Measurements from ENCODE around the gene YARS1.

YARS1 gene

GRCh38 chr1:32766328-32766972 is 50.7 kb downstream of the YARS1 start:
- no peak for DNase-seq (ENCODE audit: low read depth in 1 of 2, low spot score in 1 of 2)

DNA sequence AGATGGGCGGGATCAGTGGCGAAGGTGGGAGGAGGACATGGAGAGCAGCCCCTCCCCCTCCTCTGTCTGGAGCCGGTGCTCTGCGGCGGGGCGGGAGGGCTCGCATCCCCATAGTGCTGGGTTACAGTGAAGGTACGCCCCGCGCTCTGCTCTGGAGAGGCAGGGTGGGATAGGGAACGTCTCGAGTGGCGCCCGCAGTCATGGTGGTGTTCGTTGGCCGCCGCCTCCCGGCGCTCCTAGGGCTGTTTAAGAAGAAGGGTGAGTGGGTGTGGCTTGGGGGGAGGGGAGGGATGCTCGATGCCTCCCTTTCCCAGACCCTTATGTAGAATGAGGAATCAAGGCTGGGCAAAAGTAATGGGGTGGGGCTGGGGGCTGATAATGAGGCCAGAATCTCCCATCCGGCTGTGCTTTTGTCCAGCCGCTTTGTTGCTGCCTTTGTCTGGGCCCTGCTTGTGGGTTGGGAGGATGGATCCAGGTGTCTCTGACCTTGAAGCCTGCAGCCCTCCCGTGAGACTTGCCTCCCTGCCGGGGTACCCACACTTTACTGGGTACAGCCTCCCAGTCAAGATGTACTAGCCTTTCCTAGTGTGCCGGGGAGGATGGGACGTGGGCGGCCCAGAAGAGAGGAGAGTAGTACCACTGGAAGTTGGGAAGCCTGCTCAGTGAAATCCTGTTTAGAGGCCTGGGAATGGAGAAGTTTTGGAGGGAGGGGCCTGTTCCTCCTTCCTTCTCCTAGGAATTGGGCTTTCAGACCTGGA is 51.4 kb downstream of the YARS1 start:
- no peak for DNase-seq (ENCODE audit: low read depth in 1 of 2, low spot score in 1 of 2)

DNA sequence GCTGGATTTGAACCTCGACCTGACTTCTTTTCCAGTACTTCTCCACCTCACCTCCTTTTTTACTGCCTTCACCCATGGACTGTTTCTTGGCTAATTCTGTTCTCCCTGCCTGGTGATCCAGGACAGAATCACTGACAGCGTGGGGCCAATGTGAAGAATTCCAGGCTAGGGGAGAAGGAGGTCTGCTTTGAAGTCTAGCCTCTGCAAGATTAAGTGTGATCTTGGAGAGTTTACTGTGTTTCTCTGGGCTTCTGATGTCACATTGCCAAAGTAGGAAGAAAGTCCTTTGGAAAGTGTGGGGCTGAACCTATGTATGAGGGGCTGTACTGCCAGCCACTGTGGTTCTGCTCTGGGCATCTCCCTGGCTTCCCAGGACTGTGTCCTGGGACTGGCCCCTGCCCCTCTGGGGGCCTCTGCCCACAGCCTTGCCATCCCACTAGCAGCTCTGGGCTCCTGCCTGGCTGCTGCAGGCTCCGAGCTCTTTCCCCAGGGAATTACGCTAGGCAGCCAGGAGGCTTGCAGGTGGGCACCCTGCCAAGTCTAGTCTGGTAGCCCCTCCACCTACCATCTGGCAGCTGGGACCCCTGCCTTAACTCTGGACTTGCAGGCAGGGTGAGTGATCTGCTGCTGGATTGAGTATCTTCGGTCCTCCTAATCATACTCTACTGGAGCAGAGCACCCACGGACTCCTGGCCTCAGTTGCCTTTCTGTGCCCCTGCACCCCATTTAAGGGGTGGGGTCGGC is 52.2 kb downstream of the YARS1 start:
- no peak for DNase-seq (ENCODE audit: low read depth in 1 of 2, low spot score in 1 of 2)

DNA sequence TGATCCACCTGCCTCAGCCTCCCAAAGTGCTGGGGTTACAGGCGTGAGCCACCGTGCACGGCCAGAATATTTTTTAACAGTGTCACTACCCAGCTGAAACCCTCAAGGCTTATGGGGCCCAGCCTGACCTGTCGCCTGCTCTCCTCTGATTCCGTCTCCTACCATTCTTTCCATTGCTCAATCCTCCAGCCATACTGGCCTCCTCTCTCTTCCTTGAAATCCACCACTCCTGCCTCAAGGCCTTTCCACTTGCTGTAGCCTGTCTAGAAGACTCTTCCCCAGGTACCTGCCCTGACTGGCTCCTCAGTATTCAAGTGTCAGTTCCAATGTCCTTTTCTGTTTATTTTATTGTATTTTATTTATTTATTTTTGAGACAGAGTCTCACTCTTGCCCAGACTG is 53.9 kb downstream of the YARS1 start:
- DNase-seq (ENCODE audit: low read depth in 1 of 2, low spot score in 1 of 2) = no peak

GRCh38 chr1:32761936-32762335 is 55.2 kb downstream of the YARS1 start:
- DNase-seq (ENCODE audit: low read depth in 1 of 2, low spot score in 1 of 2) = no peak

GRCh38 chr1:32761253-32761877 is 55.8 kb downstream of the YARS1 start:
- peak in 1 of 2 donors; percentile 16 for DNase-seq (ENCODE audit: low read depth in 1 of 2, low spot score in 1 of 2)

- no peak for DNase-seq (ENCODE audit: low read depth in 1 of 2, low spot score in 1 of 2)
Observed at GRCh38 chr1:32759997-32760623, 57.0 kb downstream of the YARS1 start.

- DNase-seq (ENCODE audit: low read depth in 1 of 2, low spot score in 1 of 2) = no peak
Observed at GRCh38 chr1:32759521-32759981, 57.6 kb downstream of the YARS1 start.

GRCh38 chr1:32758795-32759430 is 58.2 kb downstream of the YARS1 start:
- no peak for DNase-seq (ENCODE audit: low read depth in 1 of 2, low spot score in 1 of 2)

DNA sequence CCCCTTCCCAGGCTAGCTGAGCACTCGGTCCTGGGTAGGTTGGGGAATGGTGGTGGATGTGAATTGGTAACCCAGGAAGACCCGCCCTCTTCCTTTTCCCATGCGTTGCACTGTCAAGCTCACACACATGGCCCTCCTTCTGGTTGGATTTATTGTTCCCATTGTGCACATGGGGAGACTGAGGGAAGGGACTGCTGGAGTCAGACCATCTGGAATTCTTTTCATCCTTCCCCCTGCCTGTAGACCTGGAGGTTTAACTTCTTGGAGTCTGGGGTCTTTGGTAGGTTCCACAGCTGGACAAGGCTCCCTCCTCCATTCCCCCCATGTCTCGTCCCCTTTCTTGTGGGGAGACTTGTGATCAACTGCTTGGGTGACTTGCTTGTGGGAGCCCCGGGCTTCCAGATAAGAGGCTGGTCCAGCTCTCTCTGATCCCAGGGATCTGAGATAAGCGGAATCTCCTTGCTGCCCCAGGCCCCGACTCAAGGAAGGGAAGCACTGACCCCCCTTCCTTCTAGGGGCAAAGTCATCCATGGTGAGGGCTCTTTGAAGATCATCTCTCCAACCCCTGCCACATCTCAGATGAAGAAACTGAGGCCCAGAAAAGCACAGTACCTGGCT is 58.9 kb downstream of the YARS1 start:
- DNase-seq (ENCODE audit: low read depth in 1 of 2, low spot score in 1 of 2) = no peak

DNA sequence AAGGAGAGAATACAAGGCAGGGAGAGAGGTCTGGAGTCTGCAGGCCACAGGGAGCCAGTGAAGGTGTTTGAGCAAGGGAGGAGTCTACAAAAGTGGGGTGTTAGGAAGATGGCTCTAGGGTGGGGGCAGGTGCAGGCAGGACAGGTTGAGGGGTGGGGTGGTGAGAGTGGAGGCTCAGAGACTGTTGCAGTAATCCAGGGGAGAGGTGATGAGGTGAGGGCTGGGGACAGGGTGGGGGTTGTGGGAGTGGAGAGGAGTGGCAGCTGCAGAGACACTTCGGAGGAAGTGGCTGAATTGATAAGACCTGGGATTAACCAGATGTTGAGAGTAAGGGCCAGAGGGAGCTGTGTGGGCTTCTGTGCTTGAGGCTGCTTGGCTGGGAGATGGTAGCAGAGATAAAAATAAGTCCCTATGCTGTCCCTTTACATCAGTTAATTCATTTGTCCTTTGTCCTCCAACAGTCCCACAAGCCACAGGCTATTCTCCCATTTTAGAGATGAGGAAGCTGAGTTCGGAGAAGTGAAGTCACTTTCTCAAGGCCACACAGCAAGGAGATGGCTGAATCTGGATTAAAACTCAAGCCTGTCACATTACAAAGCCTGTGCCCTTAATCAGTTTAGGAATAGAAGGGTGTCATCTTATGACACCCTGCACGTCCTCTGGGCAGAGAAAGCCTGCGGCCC is 59.8 kb downstream of the YARS1 start:
- DNase-seq (ENCODE audit: low read depth in 1 of 2, low spot score in 1 of 2) = no peak

DNA sequence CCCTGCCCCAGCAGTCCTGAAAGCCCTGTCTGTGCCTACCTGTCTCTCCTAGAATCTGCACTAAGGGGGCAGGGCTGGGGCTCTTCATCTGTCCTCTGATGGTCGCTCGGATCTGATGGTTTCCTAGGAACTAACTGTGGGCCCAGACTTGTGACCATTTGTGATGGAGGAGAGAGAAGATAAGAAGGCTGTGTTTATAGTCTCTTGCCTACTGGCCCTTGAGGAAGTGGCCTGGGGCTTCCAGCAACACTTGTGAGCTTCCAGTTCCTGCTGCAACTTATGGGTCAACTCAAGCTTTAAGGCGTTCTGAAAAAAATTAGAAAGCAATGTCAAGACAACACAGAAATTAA is 61.4 kb downstream of the YARS1 start:
- DNase-seq (ENCODE audit: low read depth in 1 of 2, low spot score in 1 of 2) = no peak

DNA sequence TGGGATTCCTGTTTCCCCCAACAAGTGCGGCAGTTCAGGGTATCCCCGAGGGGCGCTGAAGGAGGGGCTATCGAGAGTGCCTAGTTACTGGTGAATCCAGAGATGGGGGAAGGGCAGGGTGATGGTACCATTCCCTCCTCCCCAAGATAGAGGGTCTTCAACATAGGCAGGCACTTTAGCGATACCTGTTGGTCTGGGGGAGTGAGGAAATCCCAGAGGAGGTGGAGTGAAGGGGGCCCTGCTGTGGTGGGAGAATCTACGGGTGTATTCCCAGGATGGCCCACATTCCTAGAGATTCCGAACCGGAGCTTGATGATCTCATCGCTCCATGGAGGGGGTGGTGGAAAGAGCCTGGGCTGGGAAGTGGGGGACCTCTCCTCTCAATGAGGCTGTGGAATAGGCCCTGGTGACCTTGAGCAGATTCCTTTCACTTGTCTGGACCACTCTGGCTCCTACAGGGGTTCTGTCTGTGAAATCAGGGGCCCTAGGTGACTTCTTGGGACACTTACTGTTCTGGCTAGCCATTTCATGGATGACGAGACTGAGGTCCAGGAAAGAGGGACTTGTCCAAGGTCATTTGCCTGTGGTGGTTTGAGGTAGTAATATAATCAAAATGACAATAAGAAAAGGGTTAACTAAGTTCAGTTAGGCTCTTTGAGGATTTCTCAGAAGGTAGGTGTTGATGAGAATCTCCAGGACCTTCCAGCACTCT is 61.9 kb downstream of the YARS1 start:
- DNase-seq (ENCODE audit: low read depth in 1 of 2, low spot score in 1 of 2) = no peak

DNA sequence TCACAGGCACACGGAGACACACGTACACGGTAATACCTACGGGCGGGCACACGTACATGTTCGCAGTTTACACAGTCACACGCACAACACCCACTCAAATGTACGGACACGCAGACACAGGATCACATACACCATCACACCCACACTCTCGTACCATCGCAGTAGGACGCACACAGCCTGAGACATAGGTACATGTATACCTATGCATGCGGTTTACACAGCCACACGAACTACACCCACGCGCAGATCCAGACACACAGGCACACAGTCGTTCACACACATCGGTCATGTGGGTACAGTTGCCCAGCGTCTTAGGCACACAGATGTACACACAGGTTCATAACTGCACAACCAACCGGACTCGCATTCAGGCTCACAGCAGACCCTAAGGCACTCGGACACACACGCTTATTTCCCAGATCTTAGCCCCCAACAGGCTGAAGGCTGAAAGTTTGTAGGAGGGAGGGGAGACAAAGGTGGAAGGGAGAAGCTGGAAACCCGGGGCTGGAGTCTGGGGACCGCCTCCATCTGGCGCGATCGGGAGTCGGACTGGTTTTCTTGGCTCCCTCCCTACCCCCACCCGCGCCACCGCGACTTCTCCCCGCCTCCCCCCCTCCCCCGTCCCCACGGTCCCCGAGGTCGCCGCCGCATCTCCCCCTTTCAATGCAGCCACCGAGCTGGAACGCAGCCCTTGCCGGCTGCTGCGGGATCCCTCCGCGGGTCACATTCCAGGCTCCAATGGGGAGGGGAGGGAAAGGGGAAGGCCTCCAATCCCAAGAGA is 62.7 kb downstream of the YARS1 start:
- DNase-seq (ENCODE audit: low read depth in 1 of 2, low spot score in 1 of 2) = peak; percentile 11 to 22

DNA sequence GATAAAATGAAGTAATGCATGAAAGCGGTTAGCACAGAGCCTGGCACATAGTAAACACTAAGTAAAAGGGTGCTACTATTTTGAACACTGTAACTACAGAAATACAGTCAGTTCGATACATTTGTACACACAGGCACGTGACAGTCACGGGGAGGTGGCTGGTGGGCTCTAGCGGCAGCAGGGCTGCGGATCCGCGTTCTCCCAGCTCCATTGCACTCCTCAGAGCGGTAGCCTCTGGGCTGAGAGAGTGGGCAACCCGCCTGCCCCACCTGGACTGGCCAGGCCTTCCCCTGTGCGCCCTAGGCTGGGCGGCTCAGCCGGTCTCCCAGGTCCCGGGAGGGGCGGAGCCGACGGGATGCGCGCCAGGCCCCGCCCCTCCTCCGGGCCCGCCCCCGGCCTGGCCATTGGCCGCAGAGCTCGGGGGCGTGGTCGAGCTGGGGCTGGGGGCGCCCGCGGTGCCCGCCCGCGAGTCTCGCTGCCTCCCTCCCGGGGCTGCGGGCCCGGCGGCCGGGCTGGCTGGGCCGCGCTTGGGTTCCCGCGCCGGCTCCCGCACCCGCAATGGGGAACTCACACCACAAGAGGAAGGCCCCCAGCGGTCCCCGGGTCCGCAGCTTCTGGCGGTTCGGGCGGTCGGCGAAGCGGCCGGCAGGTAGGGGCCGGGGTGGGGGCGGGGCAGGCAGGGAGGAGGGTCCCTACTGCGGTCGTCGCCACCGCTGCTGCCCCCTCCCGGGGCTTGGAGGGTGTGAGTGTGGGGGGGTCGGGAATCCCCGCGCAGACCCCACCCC is 63.4 kb downstream of the YARS1 start:
- DNase-seq (ENCODE audit: low read depth in 1 of 2, low spot score in 1 of 2) = peak; percentile 48 to 54

GRCh38 chr1:32749771-32750170 is 67.4 kb downstream of the YARS1 start:
- DNase-seq (ENCODE audit: low read depth in 1 of 2, low spot score in 1 of 2) = no peak

DNA sequence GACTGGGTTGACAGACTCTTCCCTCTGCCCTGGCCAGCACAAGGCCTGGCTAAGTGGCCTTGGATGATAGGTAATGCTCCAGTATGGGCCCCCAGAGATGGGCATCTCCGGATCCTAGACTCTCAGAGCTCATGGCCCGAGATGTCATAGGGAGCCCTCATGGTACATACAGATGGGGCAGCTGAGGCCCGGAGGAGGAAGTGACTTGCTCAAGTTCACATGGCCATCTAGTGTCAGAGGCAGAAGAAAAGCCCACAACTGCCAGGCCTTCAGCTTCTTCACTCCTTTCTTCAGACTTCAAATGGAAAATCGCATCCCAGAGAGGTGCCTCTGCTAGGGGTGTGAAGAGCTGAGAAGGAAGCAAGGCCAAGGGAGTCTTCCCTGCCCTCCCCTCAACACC is 67.8 kb downstream of the YARS1 start:
- DNase-seq (ENCODE audit: low read depth in 1 of 2, low spot score in 1 of 2) = no peak

DNA sequence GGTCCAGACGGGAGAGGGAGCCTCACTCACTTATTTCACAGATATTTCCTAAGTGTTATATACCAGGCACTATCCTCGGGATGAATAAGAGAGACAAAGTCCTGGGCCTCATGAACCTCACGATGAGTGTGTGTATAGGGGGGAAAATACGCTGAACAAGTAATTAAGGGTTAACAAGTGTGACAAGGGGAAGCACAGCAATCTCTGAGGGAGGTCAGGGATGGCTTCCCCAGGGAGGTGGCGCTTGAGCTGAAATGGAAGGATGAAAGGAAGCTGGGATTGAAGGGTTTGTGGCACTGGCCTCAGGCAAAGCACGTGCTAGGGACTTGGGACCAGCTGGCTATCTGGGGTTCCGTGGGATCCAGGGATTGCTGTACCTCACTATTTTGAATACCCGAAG is 68.2 kb downstream of the YARS1 start:
- DNase-seq (ENCODE audit: low read depth in 1 of 2, low spot score in 1 of 2) = no peak
